Measurements from ENCODE around the gene C11orf86.
"Not testable (repeated sequence)": the region's sequence is repeated elsewhere in the genome, so short reads cannot be mapped to it uniquely, and the experiment has no call there.

Gene C11orf86

DNA sequence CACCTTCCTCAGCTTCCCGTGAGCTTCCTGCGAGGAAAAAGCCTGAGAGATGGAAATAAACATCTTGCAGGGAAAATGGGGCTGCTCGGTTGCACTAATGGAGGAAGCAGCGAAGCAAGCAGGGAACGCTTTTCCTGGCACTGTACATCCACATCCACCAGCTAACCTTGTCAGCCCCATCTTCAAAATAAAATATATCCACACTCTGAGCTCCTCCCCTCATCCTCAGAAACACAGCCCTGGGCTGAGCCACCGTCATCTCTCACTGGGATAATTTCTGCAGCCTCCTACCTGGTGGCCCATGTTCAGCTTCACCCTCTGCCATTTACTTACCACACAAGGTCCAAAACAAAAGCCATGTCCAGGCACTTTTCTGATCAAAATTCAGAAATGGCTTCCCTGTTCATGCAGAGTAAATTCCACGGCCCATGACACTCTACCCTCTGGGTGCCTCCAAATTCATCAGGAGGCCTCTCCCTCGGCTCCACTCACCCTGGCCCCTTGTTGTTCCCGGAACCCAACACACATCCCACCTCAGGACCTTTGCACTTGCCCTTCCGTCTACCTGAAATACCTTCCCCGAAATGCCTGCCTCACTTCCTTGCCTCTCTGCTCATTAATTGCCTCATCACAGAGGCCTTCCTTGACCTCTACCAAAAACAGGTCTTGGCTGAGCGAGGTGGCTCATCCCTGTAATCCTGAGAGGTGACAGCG lies 13.0 kb downstream of the C11orf86 start:
- DNase-seq (ENCODE audit: low read depth): no peak
- TF ChIP-seq, protein P1, sequence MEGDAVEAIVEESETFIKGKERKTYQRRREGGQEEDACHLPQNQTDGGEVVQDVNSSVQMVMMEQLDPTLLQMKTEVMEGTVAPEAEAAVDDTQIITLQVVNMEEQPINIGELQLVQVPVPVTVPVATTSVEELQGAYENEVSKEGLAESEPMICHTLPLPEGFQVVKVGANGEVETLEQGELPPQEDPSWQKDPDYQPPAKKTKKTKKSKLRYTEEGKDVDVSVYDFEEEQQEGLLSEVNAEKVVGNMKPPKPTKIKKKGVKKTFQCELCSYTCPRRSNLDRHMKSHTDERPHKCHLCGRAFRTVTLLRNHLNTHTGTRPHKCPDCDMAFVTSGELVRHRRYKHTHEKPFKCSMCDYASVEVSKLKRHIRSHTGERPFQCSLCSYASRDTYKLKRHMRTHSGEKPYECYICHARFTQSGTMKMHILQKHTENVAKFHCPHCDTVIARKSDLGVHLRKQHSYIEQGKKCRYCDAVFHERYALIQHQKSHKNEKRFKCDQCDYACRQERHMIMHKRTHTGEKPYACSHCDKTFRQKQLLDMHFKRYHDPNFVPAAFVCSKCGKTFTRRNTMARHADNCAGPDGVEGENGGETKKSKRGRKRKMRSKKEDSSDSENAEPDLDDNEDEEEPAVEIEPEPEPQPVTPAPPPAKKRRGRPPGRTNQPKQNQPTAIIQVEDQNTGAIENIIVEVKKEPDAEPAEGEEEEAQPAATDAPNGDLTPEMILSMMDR (IDR thresholded peaks at IDR 0.05; ENCODE audit: low read length, missing control alignments): no peak
- H3K4me3 ChIP-seq (replicated peaks; ENCODE audit: low read depth, low read length): no peak overlapping the region

DNA sequence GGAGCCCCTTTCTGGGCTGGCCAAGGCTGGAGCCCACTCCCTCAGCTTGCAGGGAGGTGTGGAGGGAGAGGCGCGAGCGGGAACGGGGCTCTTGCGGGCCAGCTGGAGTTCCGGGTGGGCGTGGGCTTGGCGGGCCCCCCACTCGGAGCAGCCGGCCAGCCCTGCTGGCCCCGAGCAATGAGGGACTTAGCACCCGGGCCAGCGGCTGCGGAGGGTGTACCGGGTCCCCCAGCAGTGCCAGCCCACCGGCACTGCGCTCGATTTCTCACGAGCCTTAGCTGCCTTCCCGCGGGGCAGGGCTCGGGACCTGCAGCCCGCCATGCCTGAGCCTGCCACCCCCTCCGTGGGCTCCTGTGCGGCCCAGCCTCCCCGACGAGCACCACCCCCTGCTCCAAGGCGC lies 13.6 kb downstream of the C11orf86 start:
- DNase-seq (ENCODE audit: low read depth); H3K4me3 ChIP-seq (replicated peaks; ENCODE audit: low read depth, low read length): not testable (repeated sequence)

DNA sequence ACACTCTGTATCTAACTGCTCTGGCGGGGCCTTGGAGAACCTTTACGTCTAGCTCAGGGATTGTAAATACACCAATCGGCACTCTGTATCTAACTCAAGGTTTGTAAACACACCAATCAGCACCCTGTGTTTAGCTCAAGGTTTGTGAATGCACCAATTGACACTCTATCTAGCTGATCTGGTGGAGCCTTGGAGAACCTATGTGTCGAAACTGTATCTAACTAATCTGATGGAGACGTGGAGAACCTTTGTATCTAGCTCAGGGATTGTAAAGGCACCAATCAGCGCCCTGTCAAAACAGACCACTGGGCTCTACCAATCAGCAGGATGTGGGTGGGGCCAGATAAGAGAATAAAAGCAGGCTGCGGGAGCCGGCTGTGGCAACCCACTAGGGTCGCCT lies 14.3 kb downstream of the C11orf86 start:
- not testable (repeated sequence) for DNase-seq (ENCODE audit: low read depth); H3K4me3 ChIP-seq (replicated peaks; ENCODE audit: low read depth, low read length)

DNA sequence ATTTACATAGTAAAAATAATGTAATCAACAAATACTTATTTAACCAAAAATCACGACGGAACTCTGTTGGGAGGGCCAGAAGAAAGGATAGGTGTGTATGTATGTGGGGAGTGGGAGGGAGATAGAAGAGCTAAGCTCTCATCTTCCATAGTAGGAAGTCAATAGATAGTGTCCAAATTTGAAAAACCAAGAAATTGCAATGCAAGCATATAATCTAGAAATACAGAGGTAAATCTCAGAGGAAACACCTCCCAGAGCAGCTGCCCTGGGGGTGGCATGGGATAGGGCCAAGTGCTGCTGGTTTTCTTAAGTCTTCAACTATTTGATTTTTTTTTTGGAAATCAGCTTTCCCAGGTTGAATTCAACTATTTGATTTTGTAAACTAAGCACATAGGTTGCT lies 16.9 kb downstream of the C11orf86 start:
- TF ChIP-seq, protein P1 (IDR thresholded peaks at IDR 0.05; ENCODE audit: low read length, missing control alignments): no peak
- no peak for DNase-seq (ENCODE audit: low read depth)
- H3K4me3 ChIP-seq (replicated peaks; ENCODE audit: low read depth, low read length): no peak overlapping the region

DNA sequence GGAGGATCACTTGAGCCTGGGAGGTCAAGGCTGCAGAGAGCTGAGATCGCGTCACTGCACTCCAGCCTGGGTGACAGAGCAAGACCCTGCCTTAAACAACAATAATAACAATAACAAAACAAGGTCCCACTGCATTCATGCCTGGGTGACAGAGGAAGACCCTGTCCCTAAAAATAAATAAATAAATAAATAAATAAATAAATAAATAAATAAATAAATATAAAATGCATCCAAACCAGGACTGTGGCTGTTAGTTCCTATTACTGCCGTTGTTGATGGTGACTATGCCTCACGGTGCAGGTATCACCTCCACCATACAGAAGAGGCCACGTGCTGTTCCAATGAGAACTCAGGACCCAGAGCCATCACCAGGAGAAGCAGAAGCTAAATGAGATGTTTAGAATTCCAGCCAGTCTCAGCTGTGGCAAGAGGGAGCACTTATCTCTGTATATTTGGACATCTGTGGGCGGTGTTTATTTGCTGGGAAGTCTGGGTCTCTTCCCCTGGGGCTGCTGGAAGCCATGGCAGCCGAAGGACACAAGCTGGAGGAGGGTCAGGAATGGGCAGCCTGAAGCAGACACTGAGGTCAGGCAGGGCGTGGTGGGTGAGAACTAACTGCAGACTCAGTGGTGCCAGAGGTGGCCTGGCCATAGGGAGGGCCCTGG lies 21.6 kb downstream of the C11orf86 start:
- no peak overlapping the region for H3K4me3 ChIP-seq (replicated peaks; ENCODE audit: low read depth, low read length)
- TF ChIP-seq, protein P1 (IDR thresholded peaks at IDR 0.05; ENCODE audit: low read length, missing control alignments): no peak
- peak; percentile 71 for DNase-seq (ENCODE audit: low read depth)

DNA sequence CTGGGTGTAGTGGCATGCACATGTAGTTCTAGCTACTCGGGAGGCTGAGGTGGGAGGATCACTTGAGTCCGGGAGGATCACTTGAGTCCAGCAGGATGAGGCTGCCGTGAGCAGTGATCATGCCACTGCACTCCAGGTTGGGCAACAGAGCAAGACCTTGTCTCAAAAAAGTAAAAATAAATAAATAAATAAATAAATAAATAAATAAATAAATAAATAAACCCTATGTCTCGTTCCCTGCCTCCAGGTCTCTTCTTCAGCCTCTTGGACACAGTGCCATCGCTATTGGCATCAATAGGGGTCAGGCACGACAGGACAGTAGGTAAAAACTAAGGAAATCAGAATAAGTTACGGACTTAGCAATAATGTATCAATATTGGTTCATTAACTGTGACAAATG lies 24.5 kb downstream of the C11orf86 start:
- H3K4me3 ChIP-seq (replicated peaks; ENCODE audit: low read depth, low read length): no peak overlapping the region
- TF ChIP-seq, protein P1 (IDR thresholded peaks at IDR 0.05; ENCODE audit: low read length, missing control alignments): no peak
- no peak for DNase-seq (ENCODE audit: low read depth)

DNA sequence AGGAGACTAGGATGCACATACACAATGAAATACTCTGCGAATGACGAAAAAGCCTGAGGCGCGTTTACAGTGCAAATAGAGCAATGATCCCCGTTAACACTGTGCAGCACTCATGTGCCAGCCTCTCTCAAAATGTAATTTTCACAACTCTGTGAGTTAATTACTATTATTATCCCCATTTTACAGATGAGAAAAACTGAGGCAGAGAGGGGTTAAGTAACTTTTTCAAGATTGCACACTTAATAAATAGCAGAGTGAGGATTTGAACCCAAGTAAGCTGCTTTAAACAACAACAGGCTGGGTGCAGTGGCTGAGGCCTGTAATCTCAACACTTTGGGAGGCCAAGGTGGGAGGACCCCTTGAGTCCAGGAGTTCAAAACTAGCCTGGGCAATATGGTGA lies 26.2 kb downstream of the C11orf86 start:
- TF ChIP-seq, protein P1 (IDR thresholded peaks at IDR 0.05; ENCODE audit: low read length, missing control alignments): no peak
- no peak for DNase-seq (ENCODE audit: low read depth)
- H3K4me3 ChIP-seq (replicated peaks; ENCODE audit: low read depth, low read length): no peak overlapping the region

DNA sequence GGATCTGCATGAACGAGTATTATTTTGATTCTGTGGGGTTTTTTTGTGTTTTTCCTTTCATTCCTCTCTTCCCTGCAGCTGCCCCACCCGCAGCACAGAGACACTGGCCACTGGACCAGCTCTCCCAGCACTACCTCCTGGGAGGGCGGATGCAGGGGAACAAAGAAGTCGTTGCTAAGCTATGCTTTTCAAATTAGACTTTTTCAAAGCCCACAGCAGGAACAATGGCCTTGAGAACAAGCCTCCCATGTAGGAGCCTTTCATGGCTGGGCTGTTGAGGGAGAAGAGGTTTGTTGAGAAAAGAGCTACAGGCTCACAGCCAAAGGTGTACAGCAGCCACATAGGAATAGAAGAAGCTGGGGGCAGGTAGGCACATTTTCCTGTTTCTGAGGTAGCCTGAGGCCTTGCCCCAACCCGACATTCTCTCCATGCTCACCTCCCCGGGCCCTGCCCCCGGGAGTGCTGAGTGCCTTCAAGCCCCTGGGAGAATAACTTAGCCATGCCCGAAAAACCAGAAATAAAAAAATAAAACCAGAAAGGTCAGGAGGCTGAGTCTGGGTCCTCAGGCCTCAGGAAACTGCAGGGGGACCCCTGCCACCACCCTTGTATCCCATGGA lies 27.3 kb downstream of the C11orf86 start:
- no peak for DNase-seq (ENCODE audit: low read depth)
- no peak overlapping the region for H3K4me3 ChIP-seq (replicated peaks; ENCODE audit: low read depth, low read length)
- TF ChIP-seq, protein P1 (IDR thresholded peaks at IDR 0.05; ENCODE audit: low read length, missing control alignments): no peak

Data from fibroblast of pulmonary artery (primary cell).